AG04450 (cell line): ENCODE data around the gene PNLIP. TPM values are rescaled to one million over a fixed set of nuclear protein-coding genes. Genes with fewer than 3 reads are reported as not detected.

Source experiments
- CTCF ChIA-PET: fragments of 300-600, 350-600 bp; formaldehyde crosslinking; extraction: SDS; loops from one replicate; lab custom pipeline; 2022; ENCODE audit warnings: antibody characterized with exemption, inconsistent platforms; lab: Charles Lee
- POLR2A ChIA-PET: fragments of 350-600 bp; formaldehyde crosslinking; extraction: SDS; loops from one replicate; lab custom pipeline; 2021; ENCODE audit warnings: antibody characterized with exemption, inconsistent platforms; lab: Yijun Ruan, JAX
- DNase-seq: peaks from one replicate; pipeline ENCODE4 v3.0.0-alpha.2; 2011; ENCODE audit warnings: low read depth, low spot score
- H3K27ac ChIP-seq: one replicate; pipeline ENCODE4 v1.5.1; 2012; ENCODE audit warnings: low read depth, low read length, control low read depth
- H3K27me3 ChIP-seq: one replicate; pipeline ENCODE4 v1.6.0; 2012; ENCODE audit warnings: low read length; ENCODE audit not compliant: control insufficient read depth, insufficient read depth
- H3K4me3 ChIP-seq: 2 replicates; pipeline ENCODE4 v1.5.1; 2011; ENCODE audit warnings: mild to moderate bottlenecking, low read depth, low read length, control low read depth
- H3K9me3 ChIP-seq: 2 replicates; pipeline ENCODE4 v1.5.1; 2012; ENCODE audit warnings: low read length; ENCODE audit not compliant: control insufficient read depth, insufficient read depth
- CTCF ChIP-seq: IDR thresholded peaks from 2 replicates; pipeline ENCODE4 v1.5.1; 2011; ENCODE audit warnings: low read depth, low read length, control low read depth, inconsistent platforms
- polyA plus RNA-seq: library from polyadenylated mRNA; depleted of rRNA; stranded (reverse); fragments of >200 nt; gene quantifications from 2 replicates; pipeline ENCODE4 v1.2.3, GENCODE V29; 2011

The PNLIP gene
- polyA plus RNA-seq, 1 experiment = not detected

- ChIA-PET CTCF (interaction anchor here (0.8 to 2.0 kb wide), 2 partner anchors 8 to 261 kb away, joined by 3 to 8 read pairs; no protein-coding TSS in a partner anchor), POLR2A (no interaction called here)
- H3K27me3 ChIP-seq = no peaks in the 10 kb centered on the region
- no peak overlapping the region for H3K4me3 ChIP-seq
- no peak for TF ChIP-seq CTCF
- no peak for DNase-seq
- H3K27ac ChIP-seq = no peak overlapping the region
- no peaks in the 10 kb centered on the region for H3K9me3 ChIP-seq
These were observed 22.8 kb upstream of the PNLIP start for GRCh38 chr10:116522803-116523381.

- CTCF ChIA-PET = no interaction called here
- no peak for DNase-seq
- H3K27ac ChIP-seq = no peak overlapping the region
- H3K4me3 ChIP-seq = no peak overlapping the region
- POLR2A ChIA-PET = no interaction called here
- no peak for TF ChIP-seq CTCF
- no peaks in the 10 kb centered on the region for H3K9me3 ChIP-seq
- H3K27me3 ChIP-seq = no peaks in the 10 kb centered on the region
These were observed 21.0 kb upstream of the PNLIP start for GRCh38 chr10:116524736-116525135.

- CTCF ChIA-PET = interaction anchor here (0.8 kb wide), 1 partner anchor 82 kb away, joined by 4 read pairs; no protein-coding TSS in a partner anchor
- no peak for DNase-seq
- Histone ChIP-seq H3K27ac (no peak overlapping the region), H3K27me3 (no peaks in the 10 kb centered on the region), H3K4me3 (no peak overlapping the region), H3K9me3 (no peaks in the 10 kb centered on the region)
- POLR2A ChIA-PET = no interaction called here
- no peak for TF ChIP-seq CTCF
These were observed 19.5 kb upstream of the PNLIP start for GRCh38 chr10:116526219-116526618.

GRCh38 chr10:116536810-116537209 lies 8.9 kb upstream of the PNLIP start:
- CTCF ChIA-PET = interaction anchor here (0.6 kb wide), 1 partner anchor 91 kb away, joined by 4 read pairs; no protein-coding TSS in a partner anchor
- Histone ChIP-seq H3K4me3 (no peak overlapping the region), H3K9me3 (no peaks in the 10 kb centered on the region), H3K27me3 (no peaks in the 10 kb centered on the region), H3K27ac (no peak overlapping the region)
- no peak for TF ChIP-seq CTCF
- DNase-seq = no peak
- POLR2A ChIA-PET = no interaction called here

- TF ChIP-seq CTCF = no peak
- no peak for DNase-seq
- no peaks in the 10 kb centered on the region for H3K9me3 ChIP-seq
- no peaks in the 10 kb centered on the region for H3K27me3 ChIP-seq
- ChIA-PET CTCF (no interaction called here), POLR2A (no interaction called here)
- H3K27ac ChIP-seq = no peak overlapping the region
- H3K4me3 ChIP-seq = no peak overlapping the region
These were observed 7.3 kb upstream of the PNLIP start for GRCh38 chr10:116538456-116538855.
